Muscle layer of duodenum (tissue), 2 donors: ENCODE measurements around the gene CR1.
A peak's percentile ranks its signal among the peaks of the same experiment; 100 is the strongest.
"Not testable (repeated sequence)": the region's sequence is repeated elsewhere in the genome, so short reads cannot be mapped to it uniquely, and the experiment has no call there.

Source experiments
- H3K27ac ChIP-seq: one replicate; pipeline ENCODE4 v1.7.0; 2013; ENCODE audit warnings: mild to moderate bottlenecking, low read length
- H3K27me3 ChIP-seq: one replicate; pipeline ENCODE4 v1.7.0; 2013; ENCODE audit warnings: low read depth, mild to moderate bottlenecking, control low read depth, low read length
- H3K36me3 ChIP-seq, 2 donors: one replicate each; pipeline ENCODE4 v1.7.0; 2013; ENCODE audit warnings: low read length in 2 of 2, control low read depth in 1 of 2, mild to moderate bottlenecking in 1 of 2; ENCODE audit not compliant: insufficient read depth in 2 of 2, control insufficient read depth in 1 of 2
- H3K4me1 ChIP-seq, 2 donors: one replicate each; pipeline ENCODE4 v1.7.0; 2013; ENCODE audit warnings: low read length in 2 of 2, mild to moderate bottlenecking in 2 of 2, control low read depth in 1 of 2, moderate library complexity in 1 of 2; ENCODE audit not compliant: insufficient read depth in 2 of 2, control insufficient read depth in 1 of 2
- H3K4me3 ChIP-seq, 2 donors: one replicate each; pipeline ENCODE4 v1.7.0; 2013; ENCODE audit warnings: low read length in 2 of 2, low read depth in 1 of 2, mild to moderate bottlenecking in 1 of 2
- H3K9me3 ChIP-seq, 2 donors: one replicate each; pipeline ENCODE4 v1.7.0; 2013; ENCODE audit warnings: low read length in 2 of 2, control low read depth in 1 of 2, mild to moderate bottlenecking in 1 of 2; ENCODE audit not compliant: control insufficient read depth in 1 of 2
- donor health status: healthy.

The CR1 gene

GRCh38 chr1:207633226-207633625 lies 137.3 kb downstream of the CR1 start:
- no peaks in the 10 kb centered on the region for H3K4me1 ChIP-seq
- no peak overlapping the region for H3K27ac ChIP-seq
- H3K9me3 ChIP-seq, result no peaks in the 10 kb centered on the region
- no peaks in the 10 kb centered on the region for H3K27me3 ChIP-seq
- no peak overlapping the region for H3K4me3 ChIP-seq
- no peaks in the 10 kb centered on the region for H3K36me3 ChIP-seq

GRCh38 chr1:207633699-207634289 lies 137.8 kb downstream of the CR1 start:
- H3K9me3 ChIP-seq, H3K4me1 ChIP-seq, H3K4me3 ChIP-seq, H3K36me3 ChIP-seq, H3K27me3 ChIP-seq, H3K27ac ChIP-seq: not testable (repeated sequence)

GRCh38 chr1:207634293-207634692 lies 138.3 kb downstream of the CR1 start:
- not testable (repeated sequence) for H3K36me3 ChIP-seq, H3K27me3 ChIP-seq, H3K9me3 ChIP-seq

GRCh38 chr1:207635569-207636186 lies 139.7 kb downstream of the CR1 start:
- H3K36me3 ChIP-seq, H3K9me3 ChIP-seq, H3K27me3 ChIP-seq, H3K4me3 ChIP-seq, H3K4me1 ChIP-seq, H3K27ac ChIP-seq: not testable (repeated sequence)

More at GRCh38 chr1:207634293-207634692, 138.3 kb downstream of the CR1 start:
- not testable (repeated sequence) for H3K4me1 ChIP-seq, H3K4me3 ChIP-seq, H3K27ac ChIP-seq

- not testable (repeated sequence) for H3K4me1 ChIP-seq, H3K4me3 ChIP-seq, H3K27me3 ChIP-seq, H3K9me3 ChIP-seq, H3K36me3 ChIP-seq, H3K27ac ChIP-seq
Observed at GRCh38 chr1:207638487-207639145, 142.7 kb downstream of the CR1 start.

GRCh38 chr1:207639362-207639761 lies 143.4 kb downstream of the CR1 start:
- not testable (repeated sequence) for H3K27ac ChIP-seq, H3K36me3 ChIP-seq, H3K4me3 ChIP-seq, H3K27me3 ChIP-seq, H3K4me1 ChIP-seq, H3K9me3 ChIP-seq

- Histone ChIP-seq H3K4me3 (peak overlapping the region; percentile 60 to 81), H3K4me1 (peaks cover 0 to 6% of the 10 kb centered on the region in 2 donors), H3K27me3 (no peaks in the 10 kb centered on the region), H3K36me3 (no peaks in the 10 kb centered on the region), H3K9me3 (no peaks in the 10 kb centered on the region), H3K27ac (no peak overlapping the region)
Observed at GRCh38 chr1:207644166-207644851, 148.4 kb downstream of the CR1 start.

- Histone ChIP-seq H3K4me1 (peaks cover 0 to 6% of the 10 kb centered on the region in 2 donors), H3K27ac (no peak within 1 kb of the TSS), H3K4me3 (peak within 1 kb of the TSS; percentile 60 to 81), H3K27me3 (no peaks in the 10 kb centered on the region), H3K9me3 (no peaks in the 10 kb centered on the region), H3K36me3 (no peaks in the 10 kb centered on the region)
Observed at GRCh38 chr1:207644852-207645634, 149.1 kb downstream of the CR1 start, which contains the start of gene CR1L. Gene CR1L (plus strand): TSS chr1:207645133. CDS start chr1:207645234, 101 bp downstream.

- Histone ChIP-seq H3K27ac (no peak overlapping the region), H3K4me3 (peak overlapping the region in 1 of 2 donors; percentile 81), H3K27me3 (no peaks in the 10 kb centered on the region), H3K4me1 (peaks cover 0 to 6% of the 10 kb centered on the region in 2 donors), H3K9me3 (no peaks in the 10 kb centered on the region), H3K36me3 (no peaks in the 10 kb centered on the region)
Observed at GRCh38 chr1:207645635-207646081, 149.7 kb downstream of the CR1 start.

- no peaks in the 10 kb centered on the region for H3K36me3 ChIP-seq
- H3K27me3 ChIP-seq, result no peaks in the 10 kb centered on the region
- no peak overlapping the region for H3K27ac ChIP-seq
- peaks cover 0 to 6% of the 10 kb centered on the region in 2 donors for H3K4me1 ChIP-seq
- H3K9me3 ChIP-seq, result no peaks in the 10 kb centered on the region
- H3K4me3 ChIP-seq, result no peak overlapping the region
Observed at GRCh38 chr1:207646171-207646570, 150.2 kb downstream of the CR1 start.
